ENCODE results near the gene NMNAT1. TPM values are rescaled to one million over a fixed set of nuclear protein-coding genes. Genes with fewer than 3 reads are reported as not detected.
"Not testable (repeated sequence)": the region's sequence is repeated elsewhere in the genome, so short reads cannot be mapped to it uniquely, and the experiment has no call there.

NMNAT1 gene
- total RNA-seq, 2 donors from 2014 or later, result 5.4 to 7.9 TPM

DNA sequence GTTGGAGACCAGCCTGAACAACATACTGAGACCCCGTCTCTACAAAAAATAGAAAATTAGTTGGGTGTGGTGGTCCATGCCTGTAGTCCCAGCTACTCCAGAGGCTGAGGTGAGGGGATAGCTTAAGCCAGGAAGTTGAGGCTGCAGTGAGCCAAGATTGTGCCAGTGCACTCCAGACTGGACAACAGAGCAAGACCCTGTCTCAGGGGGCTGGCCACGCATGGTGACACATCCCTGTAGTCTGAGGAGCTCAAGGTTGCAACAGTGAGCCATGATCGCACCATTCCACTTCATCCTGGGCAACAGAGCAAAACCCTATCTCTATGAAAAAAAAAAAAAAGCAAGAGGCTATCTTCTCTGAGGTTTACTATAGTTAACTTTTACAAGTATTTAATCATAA is 76.8 kb downstream of the NMNAT1 start:
- H3K27ac ChIP-seq (ENCODE audit: low read depth, low read length), result no peak overlapping the region
- H3K9ac ChIP-seq (ENCODE audit: extremely low read depth, low read length, poor library complexity, severe bottlenecking), result no peak overlapping the region
- no peaks in the 10 kb centered on the region for H3K27me3 ChIP-seq (ENCODE audit: control insufficient read depth, insufficient read depth, low read length, poor library complexity, severe bottlenecking)
- TF ChIP-seq, protein P1, sequence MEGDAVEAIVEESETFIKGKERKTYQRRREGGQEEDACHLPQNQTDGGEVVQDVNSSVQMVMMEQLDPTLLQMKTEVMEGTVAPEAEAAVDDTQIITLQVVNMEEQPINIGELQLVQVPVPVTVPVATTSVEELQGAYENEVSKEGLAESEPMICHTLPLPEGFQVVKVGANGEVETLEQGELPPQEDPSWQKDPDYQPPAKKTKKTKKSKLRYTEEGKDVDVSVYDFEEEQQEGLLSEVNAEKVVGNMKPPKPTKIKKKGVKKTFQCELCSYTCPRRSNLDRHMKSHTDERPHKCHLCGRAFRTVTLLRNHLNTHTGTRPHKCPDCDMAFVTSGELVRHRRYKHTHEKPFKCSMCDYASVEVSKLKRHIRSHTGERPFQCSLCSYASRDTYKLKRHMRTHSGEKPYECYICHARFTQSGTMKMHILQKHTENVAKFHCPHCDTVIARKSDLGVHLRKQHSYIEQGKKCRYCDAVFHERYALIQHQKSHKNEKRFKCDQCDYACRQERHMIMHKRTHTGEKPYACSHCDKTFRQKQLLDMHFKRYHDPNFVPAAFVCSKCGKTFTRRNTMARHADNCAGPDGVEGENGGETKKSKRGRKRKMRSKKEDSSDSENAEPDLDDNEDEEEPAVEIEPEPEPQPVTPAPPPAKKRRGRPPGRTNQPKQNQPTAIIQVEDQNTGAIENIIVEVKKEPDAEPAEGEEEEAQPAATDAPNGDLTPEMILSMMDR (conservative IDR thresholded peaks at IDR 0.05), result no peak
- H3K9me3 Mint-ChIP-seq, result no peaks in the 10 kb centered on the region
- no peak overlapping the region for H3K4me3 Mint-ChIP-seq
- H3K27ac Mint-ChIP-seq, result no peak overlapping the region
- H3K9me3 ChIP-seq (ENCODE audit: control insufficient read depth, low read length), result no peaks in the 10 kb centered on the region
- no peak for DNase-seq
- H3K27me3 Mint-ChIP-seq (ENCODE audit: insufficient read depth), result no peaks in the 10 kb centered on the region
- H3K4me3 ChIP-seq (ENCODE audit: low read length), result no peak overlapping the region
- no peaks in the 10 kb centered on the region for H3K36me3 ChIP-seq (ENCODE audit: control insufficient read depth, insufficient read depth, low read length)
- H3K4me1 ChIP-seq (ENCODE audit: control insufficient read depth, insufficient read depth, low read length), result no peaks in the 10 kb centered on the region
- no peaks in the 10 kb centered on the region for H3K4me1 Mint-ChIP-seq
- H3K36me3 Mint-ChIP-seq (ENCODE audit: low read depth), result no peaks in the 10 kb centered on the region
- WGBS, 2 experiments (ENCODE audit: insufficient coverage in 1 of 2, insufficient read length in 1 of 2), result 94 to 100% methylated on average over 1 to 3 of the region's 3 CpGs

DNA sequence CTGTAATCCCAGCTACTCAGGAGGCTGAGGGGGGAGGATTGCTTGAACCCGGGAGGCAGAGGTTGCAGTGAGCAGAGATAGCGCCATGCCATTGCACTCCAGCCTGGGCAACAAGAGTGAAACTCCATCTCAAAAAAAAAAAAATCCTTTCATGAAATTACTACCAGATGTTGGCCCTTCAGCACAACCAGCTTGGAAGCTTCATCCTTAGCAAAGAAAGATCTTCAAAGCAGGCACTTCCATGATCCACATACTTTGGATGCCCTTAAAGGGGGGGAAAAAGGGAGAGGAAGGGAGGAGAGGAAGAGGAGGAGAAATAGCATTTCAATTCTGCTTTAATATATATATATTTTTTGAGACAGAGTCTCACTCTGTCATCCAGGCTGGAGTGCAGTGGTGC is 77.4 kb downstream of the NMNAT1 start:
- H3K36me3 Mint-ChIP-seq (ENCODE audit: low read depth); DNase-seq; H3K9me3 Mint-ChIP-seq; H3K27me3 ChIP-seq (ENCODE audit: control insufficient read depth, insufficient read depth, low read length, poor library complexity, severe bottlenecking); H3K27ac ChIP-seq (ENCODE audit: low read depth, low read length); H3K4me1 ChIP-seq (ENCODE audit: control insufficient read depth, insufficient read depth, low read length); H3K9me3 ChIP-seq (ENCODE audit: control insufficient read depth, low read length); H3K27me3 Mint-ChIP-seq (ENCODE audit: insufficient read depth); H3K36me3 ChIP-seq (ENCODE audit: control insufficient read depth, insufficient read depth, low read length); H3K4me3 Mint-ChIP-seq; H3K4me1 Mint-ChIP-seq; H3K4me3 ChIP-seq (ENCODE audit: low read length); H3K9ac ChIP-seq (ENCODE audit: extremely low read depth, low read length, poor library complexity, severe bottlenecking); H3K27ac Mint-ChIP-seq: not testable (repeated sequence)
- 80 to 86% methylated on average over 1 to 2 of the region's 2 CpGs for WGBS, 2 experiments (ENCODE audit: insufficient coverage in 1 of 2, insufficient read length in 1 of 2)

DNA sequence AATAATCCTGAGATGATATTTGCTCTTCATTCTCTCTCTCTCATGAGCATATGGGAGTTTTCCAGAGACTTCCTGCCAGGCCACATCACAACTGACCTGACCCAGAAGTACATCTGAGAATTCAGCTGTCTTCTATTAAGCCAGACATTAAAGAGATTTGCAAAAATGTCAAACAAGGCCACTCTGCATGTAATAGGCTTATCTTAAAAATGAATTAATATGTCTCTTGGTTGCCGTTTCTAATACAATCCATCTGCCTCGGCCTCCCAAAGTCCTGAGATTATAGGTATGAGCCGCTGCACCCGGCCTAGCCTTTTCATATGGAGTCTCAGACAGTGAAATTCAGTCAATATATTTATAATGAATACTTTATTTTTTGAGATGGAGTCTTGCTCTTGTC is 78.7 kb downstream of the NMNAT1 start:
- not testable (repeated sequence) for H3K9me3 Mint-ChIP-seq; H3K9ac ChIP-seq (ENCODE audit: extremely low read depth, low read length, poor library complexity, severe bottlenecking); DNase-seq; H3K36me3 Mint-ChIP-seq (ENCODE audit: low read depth); H3K4me3 ChIP-seq (ENCODE audit: low read length); H3K27me3 Mint-ChIP-seq (ENCODE audit: insufficient read depth); H3K27me3 ChIP-seq (ENCODE audit: control insufficient read depth, insufficient read depth, low read length, poor library complexity, severe bottlenecking); H3K27ac Mint-ChIP-seq; H3K4me3 Mint-ChIP-seq; H3K4me1 ChIP-seq (ENCODE audit: control insufficient read depth, insufficient read depth, low read length); H3K27ac ChIP-seq (ENCODE audit: low read depth, low read length); H3K36me3 ChIP-seq (ENCODE audit: control insufficient read depth, insufficient read depth, low read length); H3K9me3 ChIP-seq (ENCODE audit: control insufficient read depth, low read length); H3K4me1 Mint-ChIP-seq
- WGBS, 2 experiments (ENCODE audit: insufficient coverage in 1 of 2, insufficient read length in 1 of 2), result 94% methylated on average over 4 of the region's 4 CpGs; no CpG with 5 or more reads in 1 of the 2 experiments

DNA sequence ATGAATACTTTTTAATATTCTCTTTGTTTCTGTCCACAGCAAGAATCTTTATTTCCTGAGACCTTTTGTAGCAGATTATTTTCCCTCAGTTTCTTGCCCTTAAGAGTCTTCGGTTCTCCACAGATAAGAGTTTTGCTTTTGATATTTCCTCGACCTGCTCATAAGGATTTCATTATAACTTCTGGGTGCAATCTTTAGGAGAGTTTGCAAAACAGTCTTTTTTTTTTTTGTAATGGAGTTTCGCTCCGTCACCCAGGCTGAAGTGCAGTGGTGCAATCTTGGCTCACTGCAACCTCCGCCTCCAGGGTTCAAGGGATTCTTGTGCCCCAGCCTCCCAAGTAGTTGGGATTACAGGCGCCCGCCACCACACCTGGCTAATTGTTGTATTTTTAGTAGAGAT is 79.4 kb downstream of the NMNAT1 start:
- Mint-ChIP-seq H3K9me3 (peaks cover 2% of the 10 kb centered on the region), H3K36me3 (ENCODE audit: low read depth) (no peaks in the 10 kb centered on the region), H3K4me1 (no peaks in the 10 kb centered on the region), H3K27ac (no peak overlapping the region), H3K4me3 (no peak overlapping the region), H3K27me3 (ENCODE audit: insufficient read depth) (no peaks in the 10 kb centered on the region)
- H3K9ac ChIP-seq (ENCODE audit: extremely low read depth, low read length, poor library complexity, severe bottlenecking), result no peak overlapping the region
- no peaks in the 10 kb centered on the region for H3K27me3 ChIP-seq (ENCODE audit: control insufficient read depth, insufficient read depth, low read length, poor library complexity, severe bottlenecking)
- H3K27ac ChIP-seq (ENCODE audit: low read depth, low read length), result no peak overlapping the region
- H3K4me1 ChIP-seq (ENCODE audit: control insufficient read depth, insufficient read depth, low read length), result no peaks in the 10 kb centered on the region
- DNase-seq, result no peak
- TF ChIP-seq, protein P1 (conservative IDR thresholded peaks at IDR 0.05), result no peak
- 86 to 94% methylated on average over 5 to 7 of the region's 7 CpGs for WGBS, 2 experiments (ENCODE audit: insufficient coverage in 1 of 2, insufficient read length in 1 of 2)
- H3K36me3 ChIP-seq (ENCODE audit: control insufficient read depth, insufficient read depth, low read length), result no peaks in the 10 kb centered on the region
- H3K9me3 ChIP-seq (ENCODE audit: control insufficient read depth, low read length), result no peaks in the 10 kb centered on the region
- no peak overlapping the region for H3K4me3 ChIP-seq (ENCODE audit: low read length)

Data from endodermal cell (in vitro differentiated cells).